NCI-H82 treated with DMSO at 0.1 percent for 48 hours (cell line): ENCODE data around the gene PSMD2.

Experiments
- DNase-seq: peaks from one replicate; lab custom pipeline; 2025; ENCODE audit not compliant: unreplicated experiment; lab: John Stamatoyannopoulos, UW

The PSMD2 gene

GRCh38 chr3:184354121-184354728, 55.2 kb downstream of the PSMD2 start:
- no peak for DNase-seq

- DNase-seq = no peak
Measured at GRCh38 chr3:184354754-184355153, 55.7 kb downstream of the PSMD2 start.

- no peak for DNase-seq
Measured at GRCh38 chr3:184355261-184356040, 56.4 kb downstream of the PSMD2 start.

- DNase-seq = no peak
Measured at GRCh38 chr3:184357248-184358123, 58.4 kb downstream of the PSMD2 start.

GRCh38 chr3:184358124-184358767, 59.2 kb downstream of the PSMD2 start:
- no peak for DNase-seq
